Stomach (tissue), 4 donors: Measurements from ENCODE around the gene ITGA2.

Experiments used
- POLR2A ChIP-seq, 4 donors: fragments of 450-650 bp; IDR thresholded peaks; one replicate each; pipeline ENCODE4 v1.6.1; 2016; ENCODE audit warnings: antibody characterized with exemption in 4 of 4, control low read depth in 2 of 4, mild to moderate bottlenecking in 1 of 4, moderate library complexity in 1 of 4
- TF ChIP-seq, protein P1 (sequence below), 7 experiments: fragments of 450-650 bp in 4 of 7; fragments of 200-600 bp in 3 of 7; sonication (generic) in 3 of 7; IDR thresholded peaks; one replicate each; pipeline ENCODE4 v1.5.1; 2016 to 2019; ENCODE audit warnings: antibody characterized with exemption in 7 of 7, control low read depth in 2 of 7, mild to moderate bottlenecking in 1 of 7

DNA sequence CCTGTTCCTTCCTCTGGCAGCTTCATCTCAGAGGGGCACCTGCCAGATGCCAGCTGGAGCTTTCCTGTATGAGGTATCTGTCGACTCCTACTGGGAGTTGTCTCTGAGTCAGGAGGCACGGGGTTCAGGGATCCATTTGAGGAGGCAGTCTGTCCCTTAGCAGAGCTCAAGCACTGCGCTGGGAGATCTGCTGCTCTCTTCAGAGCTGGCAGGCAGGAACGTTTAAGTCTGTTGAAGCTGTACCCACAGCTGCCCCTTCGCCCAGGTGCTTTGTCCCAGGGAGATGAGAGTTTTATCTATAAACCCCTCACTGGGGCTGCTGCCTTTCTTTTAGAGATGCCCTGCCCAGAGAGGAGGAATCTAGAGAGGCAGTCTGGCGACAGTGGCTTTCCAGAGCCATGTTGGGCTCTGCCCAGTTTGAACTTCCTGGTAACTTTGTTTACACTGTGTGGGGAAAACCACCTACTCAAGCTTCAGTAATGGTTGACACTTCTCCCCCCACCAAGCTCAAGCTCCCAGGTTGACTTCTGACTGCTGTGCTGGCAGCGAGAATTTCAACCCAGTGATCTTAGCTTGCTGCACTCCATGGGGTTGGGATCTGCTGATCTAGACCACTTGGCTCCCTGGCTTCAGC lies 11.8 kb upstream of the ITGA2 start:
- TF ChIP-seq, protein P1, sequence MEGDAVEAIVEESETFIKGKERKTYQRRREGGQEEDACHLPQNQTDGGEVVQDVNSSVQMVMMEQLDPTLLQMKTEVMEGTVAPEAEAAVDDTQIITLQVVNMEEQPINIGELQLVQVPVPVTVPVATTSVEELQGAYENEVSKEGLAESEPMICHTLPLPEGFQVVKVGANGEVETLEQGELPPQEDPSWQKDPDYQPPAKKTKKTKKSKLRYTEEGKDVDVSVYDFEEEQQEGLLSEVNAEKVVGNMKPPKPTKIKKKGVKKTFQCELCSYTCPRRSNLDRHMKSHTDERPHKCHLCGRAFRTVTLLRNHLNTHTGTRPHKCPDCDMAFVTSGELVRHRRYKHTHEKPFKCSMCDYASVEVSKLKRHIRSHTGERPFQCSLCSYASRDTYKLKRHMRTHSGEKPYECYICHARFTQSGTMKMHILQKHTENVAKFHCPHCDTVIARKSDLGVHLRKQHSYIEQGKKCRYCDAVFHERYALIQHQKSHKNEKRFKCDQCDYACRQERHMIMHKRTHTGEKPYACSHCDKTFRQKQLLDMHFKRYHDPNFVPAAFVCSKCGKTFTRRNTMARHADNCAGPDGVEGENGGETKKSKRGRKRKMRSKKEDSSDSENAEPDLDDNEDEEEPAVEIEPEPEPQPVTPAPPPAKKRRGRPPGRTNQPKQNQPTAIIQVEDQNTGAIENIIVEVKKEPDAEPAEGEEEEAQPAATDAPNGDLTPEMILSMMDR (IDR thresholded peaks at IDR 0.05), result no peak
- TF ChIP-seq POLR2A (IDR thresholded peaks at IDR 0.05), result no peak
